ENCODE results near the gene SGCD. TPM values are rescaled to one million over a fixed set of nuclear protein-coding genes. Genes with fewer than 3 reads are reported as not detected.

The SGCD gene
- total and polyA plus RNA-seq, 4 donors, result 12.2 to 129 (median 22.3) TPM

- H3K4me3 ChIP-seq (ENCODE audit: low read length in 2 of 2), result no peak overlapping the region
- no peaks in the 10 kb centered on the region for H3K4me1 ChIP-seq (ENCODE audit: control insufficient read depth in 1 of 2, insufficient read depth in 2 of 2, low read length in 2 of 2)
- H3K36me3 ChIP-seq (ENCODE audit: control insufficient read depth in 1 of 2, insufficient read depth in 2 of 2, low read length in 1 of 2), result no peaks in the 10 kb centered on the region
- no peaks in the 10 kb centered on the region for H3K9me3 ChIP-seq (ENCODE audit: control insufficient read depth, low read length)
- 97 to 100% methylated on average over 1 of the region's 1 CpG for WGBS, 2 donors
- H3K27ac ChIP-seq (ENCODE audit: low read depth in 1 of 2, low read length in 2 of 2), result no peak overlapping the region
- DNase-seq, result no peak
- intact Hi-C loops (cut with DNase I), result no loop called here
- ATAC-seq (ENCODE audit: low FRiP score), result no peak
- no peaks in the 10 kb centered on the region for H3K27me3 ChIP-seq (ENCODE audit: control insufficient read depth in 1 of 2, insufficient read depth in 2 of 2, low read length in 1 of 2)
Observed at GRCh38 chr5:156479849-156480248, 152.9 kb downstream of the SGCD start.

GRCh38 chr5:156481741-156482140 is 154.8 kb downstream of the SGCD start:
- no peaks in the 10 kb centered on the region for H3K36me3 ChIP-seq (ENCODE audit: control insufficient read depth in 1 of 2, insufficient read depth in 2 of 2, low read length in 1 of 2)
- no peaks in the 10 kb centered on the region for H3K27me3 ChIP-seq (ENCODE audit: control insufficient read depth in 1 of 2, insufficient read depth in 2 of 2, low read length in 1 of 2)
- H3K4me3 ChIP-seq (ENCODE audit: low read length in 2 of 2), result no peak overlapping the region
- ATAC-seq (ENCODE audit: low FRiP score), result no peak
- no peak overlapping the region for H3K27ac ChIP-seq (ENCODE audit: low read depth in 1 of 2, low read length in 2 of 2)
- DNase-seq, result no peak
- H3K4me1 ChIP-seq (ENCODE audit: control insufficient read depth in 1 of 2, insufficient read depth in 2 of 2, low read length in 2 of 2), result no peaks in the 10 kb centered on the region
- H3K9me3 ChIP-seq (ENCODE audit: control insufficient read depth, low read length), result no peaks in the 10 kb centered on the region
- intact Hi-C loops (cut with DNase I), result no loop called here
- WGBS, 2 donors, result 76 to 89% methylated on average over 4 of the region's 4 CpGs

GRCh38 chr5:156482818-156483217 is 155.9 kb downstream of the SGCD start:
- no peak for DNase-seq
- intact Hi-C loops (cut with DNase I), result no loop called here
- H3K27ac ChIP-seq (ENCODE audit: low read depth in 1 of 2, low read length in 2 of 2), result no peak overlapping the region
- no peak overlapping the region for H3K4me3 ChIP-seq (ENCODE audit: low read length in 2 of 2)
- no peaks in the 10 kb centered on the region for H3K4me1 ChIP-seq (ENCODE audit: control insufficient read depth in 1 of 2, insufficient read depth in 2 of 2, low read length in 2 of 2)
- no peak for ATAC-seq (ENCODE audit: low FRiP score)
- no peaks in the 10 kb centered on the region for H3K27me3 ChIP-seq (ENCODE audit: control insufficient read depth in 1 of 2, insufficient read depth in 2 of 2, low read length in 1 of 2)
- H3K36me3 ChIP-seq (ENCODE audit: control insufficient read depth in 1 of 2, insufficient read depth in 2 of 2, low read length in 1 of 2), result no peaks in the 10 kb centered on the region
- H3K9me3 ChIP-seq (ENCODE audit: control insufficient read depth, low read length), result no peaks in the 10 kb centered on the region

GRCh38 chr5:156486394-156487238 is 159.7 kb downstream of the SGCD start:
- H3K9me3 ChIP-seq (ENCODE audit: control insufficient read depth, low read length), result no peaks in the 10 kb centered on the region
- no peaks in the 10 kb centered on the region for H3K36me3 ChIP-seq (ENCODE audit: control insufficient read depth in 1 of 2, insufficient read depth in 2 of 2, low read length in 1 of 2)
- DNase-seq, result no peak
- no peaks in the 10 kb centered on the region for H3K4me1 ChIP-seq (ENCODE audit: control insufficient read depth in 1 of 2, insufficient read depth in 2 of 2, low read length in 2 of 2)
- intact Hi-C loops (cut with DNase I), result no loop called here
- H3K27ac ChIP-seq (ENCODE audit: low read depth in 1 of 2, low read length in 2 of 2), result no peak overlapping the region
- ATAC-seq (ENCODE audit: low FRiP score), result no peak
- no peak overlapping the region for H3K4me3 ChIP-seq (ENCODE audit: low read length in 2 of 2)
- H3K27me3 ChIP-seq (ENCODE audit: control insufficient read depth in 1 of 2, insufficient read depth in 2 of 2, low read length in 1 of 2), result no peaks in the 10 kb centered on the region
- WGBS, 2 donors, result 94 to 100% methylated on average over 2 of the region's 2 CpGs

GRCh38 chr5:156491766-156492165 is 164.8 kb downstream of the SGCD start:
- Histone ChIP-seq H3K9me3 (ENCODE audit: control insufficient read depth, low read length) (no peaks in the 10 kb centered on the region), H3K27me3 (ENCODE audit: control insufficient read depth in 1 of 2, insufficient read depth in 2 of 2, low read length in 1 of 2) (no peaks in the 10 kb centered on the region), H3K4me1 (ENCODE audit: control insufficient read depth in 1 of 2, insufficient read depth in 2 of 2, low read length in 2 of 2) (no peaks in the 10 kb centered on the region), H3K4me3 (ENCODE audit: low read length in 2 of 2) (no peak overlapping the region), H3K27ac (ENCODE audit: low read depth in 1 of 2, low read length in 2 of 2) (no peak overlapping the region), H3K36me3 (ENCODE audit: control insufficient read depth in 1 of 2, insufficient read depth in 2 of 2, low read length in 1 of 2) (no peaks in the 10 kb centered on the region)
- DNase-seq (no peak), ATAC-seq (ENCODE audit: low FRiP score) (no peak)
- intact Hi-C loops (cut with DNase I), result no loop called here
- 17 to 35% methylated on average over 1 of the region's 1 CpG for WGBS, 2 donors

GRCh38 chr5:156496291-156496690 is 169.3 kb downstream of the SGCD start:
- intact Hi-C loops (cut with DNase I), result no loop called here
- ATAC-seq (ENCODE audit: low FRiP score), result no peak
- Histone ChIP-seq H3K4me1 (ENCODE audit: control insufficient read depth in 1 of 2, insufficient read depth in 2 of 2, low read length in 2 of 2) (peaks cover 0 to 4% of the 10 kb centered on the region in 2 donors), H3K9me3 (ENCODE audit: control insufficient read depth, low read length) (no peaks in the 10 kb centered on the region), H3K27me3 (ENCODE audit: control insufficient read depth in 1 of 2, insufficient read depth in 2 of 2, low read length in 1 of 2) (no peaks in the 10 kb centered on the region), H3K27ac (ENCODE audit: low read depth in 1 of 2, low read length in 2 of 2) (no peak overlapping the region), H3K4me3 (ENCODE audit: low read length in 2 of 2) (no peak overlapping the region), H3K36me3 (ENCODE audit: control insufficient read depth in 1 of 2, insufficient read depth in 2 of 2, low read length in 1 of 2) (no peaks in the 10 kb centered on the region)
- WGBS, 2 donors, result 51 to 55% methylated on average over 3 of the region's 3 CpGs
- DNase-seq, result no peak

GRCh38 chr5:156497804-156498208 is 170.8 kb downstream of the SGCD start:
- 45 to 60% methylated on average over 3 of the region's 3 CpGs for WGBS, 2 donors
- intact Hi-C loops (cut with DNase I), result no loop called here
- ATAC-seq (ENCODE audit: low FRiP score) (no peak), DNase-seq (no peak)
- H3K27me3 ChIP-seq (ENCODE audit: control insufficient read depth in 1 of 2, insufficient read depth in 2 of 2, low read length in 1 of 2), result no peaks in the 10 kb centered on the region
- H3K27ac ChIP-seq (ENCODE audit: low read depth in 1 of 2, low read length in 2 of 2), result no peak overlapping the region
- no peaks in the 10 kb centered on the region for H3K36me3 ChIP-seq (ENCODE audit: control insufficient read depth in 1 of 2, insufficient read depth in 2 of 2, low read length in 1 of 2)
- no peaks in the 10 kb centered on the region for H3K9me3 ChIP-seq (ENCODE audit: control insufficient read depth, low read length)
- H3K4me3 ChIP-seq (ENCODE audit: low read length in 2 of 2), result no peak overlapping the region
- H3K4me1 ChIP-seq (ENCODE audit: control insufficient read depth in 1 of 2, insufficient read depth in 2 of 2, low read length in 2 of 2), result peaks cover 0 to 4% of the 10 kb centered on the region in 2 donors

- Histone ChIP-seq H3K9me3 (ENCODE audit: control insufficient read depth, low read length) (no peaks in the 10 kb centered on the region), H3K4me3 (ENCODE audit: low read length in 2 of 2) (no peak overlapping the region), H3K27me3 (ENCODE audit: control insufficient read depth in 1 of 2, insufficient read depth in 2 of 2, low read length in 1 of 2) (no peaks in the 10 kb centered on the region), H3K36me3 (ENCODE audit: control insufficient read depth in 1 of 2, insufficient read depth in 2 of 2, low read length in 1 of 2) (no peaks in the 10 kb centered on the region), H3K4me1 (ENCODE audit: control insufficient read depth in 1 of 2, insufficient read depth in 2 of 2, low read length in 2 of 2) (peaks cover 0 to 4% of the 10 kb centered on the region in 2 donors), H3K27ac (ENCODE audit: low read depth in 1 of 2, low read length in 2 of 2) (no peak overlapping the region)
- intact Hi-C loops (cut with DNase I), result no loop called here
- no peak for ATAC-seq (ENCODE audit: low FRiP score)
- no peak for DNase-seq
- WGBS, 2 donors, result 56 to 79% methylated on average over 7 of the region's 7 CpGs
Observed at GRCh38 chr5:156498226-156498980, 171.4 kb downstream of the SGCD start.

- intact Hi-C loops (cut with DNase I), result no loop called here
- no peak for ATAC-seq (ENCODE audit: low FRiP score)
- WGBS, 2 donors, result 65 to 74% methylated on average over 5 of the region's 5 CpGs
Observed at GRCh38 chr5:156500755-156501154, 173.8 kb downstream of the SGCD start.

More at GRCh38 chr5:156500755-156501154, 173.8 kb downstream of the SGCD start:
- peaks cover 0 to 2% of the 10 kb centered on the region in 2 donors for H3K36me3 ChIP-seq (ENCODE audit: control insufficient read depth in 1 of 2, insufficient read depth in 2 of 2, low read length in 1 of 2)
- H3K27me3 ChIP-seq (ENCODE audit: control insufficient read depth in 1 of 2, insufficient read depth in 2 of 2, low read length in 1 of 2), result no peaks in the 10 kb centered on the region
- no peak overlapping the region for H3K4me3 ChIP-seq (ENCODE audit: low read length in 2 of 2)
- no peak overlapping the region for H3K27ac ChIP-seq (ENCODE audit: low read depth in 1 of 2, low read length in 2 of 2)
- H3K4me1 ChIP-seq (ENCODE audit: control insufficient read depth in 1 of 2, insufficient read depth in 2 of 2, low read length in 2 of 2), result peaks cover 0 to 4% of the 10 kb centered on the region in 2 donors
- no peaks in the 10 kb centered on the region for H3K9me3 ChIP-seq (ENCODE audit: control insufficient read depth, low read length)
- no peak for DNase-seq
